GM10266 (cell line): Measurements from ENCODE around the gene ELL.

ENCODE experiments used
- DNase-seq: peaks from one replicate; pipeline ENCODE4 v3.0.0; 2012; ENCODE audit errors: extremely low spot score
- TF ChIP-seq, protein P1 (sequence below): IDR thresholded peaks from 2 replicates; pipeline ENCODE4 v1.5.1; 2012; ENCODE audit warnings: mild to moderate bottlenecking, low read depth; ENCODE audit not compliant: control insufficient read depth, insufficient read depth; ENCODE audit errors: missing control alignments

The ELL gene

DNA sequence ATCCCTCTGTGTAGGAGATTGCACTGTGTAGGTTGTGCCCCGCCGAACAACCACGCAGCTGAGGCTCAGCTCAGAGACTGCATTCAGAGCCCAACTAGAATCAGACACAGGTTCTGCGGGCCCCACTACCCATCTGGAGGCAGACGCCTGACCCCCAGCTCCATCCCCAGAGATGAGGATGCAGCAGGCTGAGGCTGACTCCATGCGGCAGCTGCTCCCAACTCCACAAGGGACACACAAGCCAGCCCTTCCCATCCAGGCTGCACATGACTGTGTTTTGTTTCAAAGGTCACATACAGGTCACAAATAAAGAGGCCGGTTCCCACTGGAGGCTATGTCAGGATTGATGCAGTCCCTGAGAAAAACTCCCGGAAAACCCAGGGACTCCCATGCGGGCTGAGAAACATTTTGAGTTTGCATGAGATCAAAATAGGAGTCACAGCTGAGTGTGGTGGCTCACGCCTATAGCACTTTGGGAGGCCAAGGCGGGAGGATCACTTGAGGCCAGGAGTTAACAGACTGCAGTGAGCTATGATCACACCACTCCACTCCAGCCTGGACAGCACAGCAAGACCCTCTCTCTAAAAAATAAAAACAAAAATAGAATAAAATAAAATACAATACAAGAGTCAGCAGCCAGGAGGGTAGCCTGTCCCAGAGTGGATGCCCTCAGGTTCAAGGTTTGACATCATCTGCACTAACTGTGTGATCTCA, 14.0 kb downstream of the ELL start:
- DNase-seq: no peak

DNA sequence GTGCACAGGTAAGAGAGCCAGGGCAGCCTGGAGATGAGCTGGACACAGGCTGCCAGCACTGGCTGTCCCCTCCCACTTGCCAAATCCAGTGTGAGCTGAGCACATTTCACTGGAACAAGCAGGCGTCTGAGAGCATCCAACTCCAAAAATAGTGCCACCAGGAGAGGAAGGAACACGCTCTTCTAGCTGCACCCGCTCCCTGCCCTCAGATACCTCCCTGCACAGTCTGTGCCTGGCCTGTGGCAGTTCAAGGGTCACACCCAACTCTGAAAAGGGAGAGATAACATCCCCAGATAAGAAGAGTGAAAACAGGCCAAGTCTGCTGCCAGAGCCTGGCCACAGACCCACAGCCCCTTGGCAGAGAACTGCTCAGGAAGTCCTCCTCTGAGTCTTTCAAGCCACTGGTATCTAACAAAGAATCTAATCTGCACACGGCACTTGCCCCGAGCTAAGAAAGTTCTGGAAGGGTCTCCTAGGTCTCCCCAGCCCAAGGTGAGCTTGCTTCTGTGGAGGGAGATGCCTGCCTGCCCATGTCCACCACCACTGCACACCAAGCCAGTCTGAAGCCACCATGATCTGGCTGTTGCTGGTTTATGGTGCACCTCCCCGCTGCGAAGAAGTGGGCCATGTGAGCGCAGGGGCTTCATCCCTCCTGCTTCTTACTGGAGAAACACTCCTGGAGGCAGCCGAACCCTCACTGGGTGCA, 14.7 kb downstream of the ELL start:
- TF ChIP-seq, protein P1, sequence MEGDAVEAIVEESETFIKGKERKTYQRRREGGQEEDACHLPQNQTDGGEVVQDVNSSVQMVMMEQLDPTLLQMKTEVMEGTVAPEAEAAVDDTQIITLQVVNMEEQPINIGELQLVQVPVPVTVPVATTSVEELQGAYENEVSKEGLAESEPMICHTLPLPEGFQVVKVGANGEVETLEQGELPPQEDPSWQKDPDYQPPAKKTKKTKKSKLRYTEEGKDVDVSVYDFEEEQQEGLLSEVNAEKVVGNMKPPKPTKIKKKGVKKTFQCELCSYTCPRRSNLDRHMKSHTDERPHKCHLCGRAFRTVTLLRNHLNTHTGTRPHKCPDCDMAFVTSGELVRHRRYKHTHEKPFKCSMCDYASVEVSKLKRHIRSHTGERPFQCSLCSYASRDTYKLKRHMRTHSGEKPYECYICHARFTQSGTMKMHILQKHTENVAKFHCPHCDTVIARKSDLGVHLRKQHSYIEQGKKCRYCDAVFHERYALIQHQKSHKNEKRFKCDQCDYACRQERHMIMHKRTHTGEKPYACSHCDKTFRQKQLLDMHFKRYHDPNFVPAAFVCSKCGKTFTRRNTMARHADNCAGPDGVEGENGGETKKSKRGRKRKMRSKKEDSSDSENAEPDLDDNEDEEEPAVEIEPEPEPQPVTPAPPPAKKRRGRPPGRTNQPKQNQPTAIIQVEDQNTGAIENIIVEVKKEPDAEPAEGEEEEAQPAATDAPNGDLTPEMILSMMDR: no peak
- no peak for DNase-seq

More for the DNA sequence above, 14.0 kb downstream of the ELL start:
- TF ChIP-seq, protein P1: no peak

DNA sequence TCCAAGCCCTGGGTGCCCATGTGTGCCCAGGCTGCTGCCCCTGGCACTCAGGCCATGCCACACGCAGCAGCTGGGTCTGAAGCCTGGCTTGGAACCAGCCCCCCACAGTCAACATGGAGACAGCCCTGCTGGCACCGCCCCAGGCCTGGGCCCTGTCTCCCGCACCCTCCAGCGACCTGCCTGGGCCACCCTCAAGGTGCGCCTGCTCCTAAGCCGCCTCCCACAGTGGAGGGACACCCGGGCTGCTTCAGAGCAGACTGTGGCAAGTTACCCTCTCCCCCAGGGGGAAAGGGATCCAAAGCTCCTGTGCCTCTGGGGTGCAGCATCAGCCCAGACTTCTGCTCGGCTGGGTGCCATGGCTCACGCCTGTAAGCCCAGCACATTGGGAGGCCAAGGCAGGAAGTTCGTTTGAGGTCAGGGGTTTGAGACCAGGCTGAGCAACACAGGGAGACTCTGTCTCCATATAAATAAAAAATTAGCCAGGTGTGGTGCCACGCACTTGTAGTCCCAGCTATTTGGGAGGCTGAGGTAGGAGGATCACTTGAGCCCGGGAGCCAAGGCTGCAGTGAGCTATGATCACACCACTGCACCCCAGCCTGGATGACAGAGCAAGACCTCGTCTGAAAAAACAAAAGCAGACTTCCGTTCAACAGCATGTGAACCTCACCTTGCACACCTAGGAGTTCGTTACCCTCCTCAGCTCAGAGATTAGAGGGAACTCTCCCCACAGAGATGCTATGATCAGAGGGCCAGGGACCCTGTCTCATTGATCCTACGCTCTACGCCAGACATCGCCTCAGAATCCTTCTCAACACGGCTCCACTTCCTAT, 15.6 kb downstream of the ELL start:
- DNase-seq: no peak
- TF ChIP-seq, protein P1: no peak

DNA sequence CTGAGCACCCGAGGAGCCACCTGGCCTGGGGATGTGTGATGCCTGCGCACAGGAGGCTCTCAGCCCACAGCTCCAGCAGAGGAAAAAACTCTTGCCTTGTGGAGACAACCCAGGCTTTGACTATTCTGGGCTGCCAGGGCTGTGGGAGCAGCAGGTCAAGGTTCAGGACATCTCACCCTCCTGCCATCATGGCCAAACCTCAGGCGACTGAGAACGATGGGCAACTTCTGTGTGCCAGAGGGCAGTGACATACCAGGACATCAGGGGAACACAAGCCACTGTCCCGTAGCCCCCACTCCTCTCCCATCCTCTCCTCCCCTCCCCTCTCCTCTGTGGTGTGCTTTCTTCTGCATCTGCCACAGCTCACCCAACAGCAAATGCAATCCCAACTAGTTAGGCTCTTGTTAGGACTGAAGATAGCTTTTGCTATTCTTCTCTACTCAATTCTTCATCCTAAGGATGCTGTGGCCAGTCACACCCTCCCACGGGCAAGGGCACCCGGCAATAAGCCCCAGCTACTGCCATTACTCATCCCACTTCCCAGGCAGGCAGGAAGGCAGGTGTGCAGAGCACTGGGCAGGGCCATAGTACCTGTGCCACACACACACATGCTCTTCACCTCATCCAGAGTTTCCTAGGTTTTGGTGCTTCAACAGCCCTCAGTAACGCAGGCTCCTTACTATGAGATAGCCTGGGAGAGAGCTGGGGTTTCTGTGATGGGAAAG, 16.8 kb downstream of the ELL start:
- no peak for DNase-seq
- TF ChIP-seq, protein P1: no peak

GRCh38 chr19:18503971-18504885, 17.6 kb downstream of the ELL start:
- DNase-seq: no peak
- TF ChIP-seq, protein P1: no peak

DNA sequence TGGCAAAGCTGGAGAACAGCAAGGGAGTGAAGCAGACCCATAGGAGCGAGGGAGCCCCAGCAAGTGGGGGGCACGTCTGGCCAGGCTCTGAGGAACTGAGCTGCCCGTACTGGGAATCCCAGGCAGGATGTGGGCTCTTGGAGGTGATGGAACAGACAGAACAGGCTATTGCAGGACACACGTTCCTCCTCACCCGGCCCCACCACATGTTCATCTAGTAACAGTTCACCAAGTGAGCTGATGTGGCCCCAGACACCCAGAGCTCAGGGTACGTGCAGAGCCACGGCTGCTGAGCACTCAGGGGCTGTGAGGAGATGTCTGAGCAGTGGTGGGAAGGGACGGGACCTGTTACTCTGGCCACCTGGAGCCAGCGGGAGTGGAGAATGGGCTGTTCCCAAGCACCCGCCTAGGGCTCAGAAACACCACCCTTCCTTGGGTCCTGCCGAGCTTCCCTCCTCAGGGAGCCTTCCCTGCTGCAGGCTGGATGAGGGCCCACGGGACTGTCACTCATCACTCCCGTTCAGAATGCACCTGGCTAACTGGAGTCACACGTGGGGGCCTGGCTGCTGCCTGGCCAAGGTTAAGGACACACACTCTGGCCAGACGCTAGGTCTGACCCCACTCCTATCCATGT, 18.4 kb downstream of the ELL start:
- TF ChIP-seq, protein P1: no peak
- DNase-seq: no peak
